Adrenal gland (tissue), 12 donors: ENCODE data around the gene CACNG7. TPM values are rescaled to one million over a fixed set of nuclear protein-coding genes. Genes with fewer than 3 reads are reported as not detected.

Experiments
- DNase-seq, 7 donors: peaks; one replicate each; pipeline ENCODE4 v3.0.0-alpha.2; 2019 to 2020
- H3K27ac ChIP-seq, 5 donors: fragments of 200-600 bp; sonication (generic) in 4 of 5; 1 replicate in 3 of 5; 2 replicates in 2 of 5; pipeline versions ENCODE4 v1.5.1 to v1.8.0; 2016 to 2020; ENCODE audit warnings: mild to moderate bottlenecking in 1 of 5
- H3K27me3 ChIP-seq: fragments of 200-600 bp; 2 replicates; pipeline ENCODE4 v1.8.0; 2021
- H3K36me3 ChIP-seq, 2 donors: fragments of 200-600 bp; replicated peaks in 1 of 2; 1 replicate in 1 of 2; 2 replicates in 1 of 2; pipeline versions ENCODE4 v1.5.1 to v1.8.0; 2018 to 2022
- H3K4me1 ChIP-seq, 2 donors: fragments of 200-600 bp; replicated peaks in 1 of 2; 1 replicate in 1 of 2; 2 replicates in 1 of 2; pipeline versions ENCODE4 v1.5.1 to v1.8.0; 2018 to 2021
- H3K4me3 ChIP-seq, 4 donors: fragments of 200-600 bp; sonication (generic) in 3 of 4; one replicate each; pipeline ENCODE4 v1.5.1; 2016 to 2018
- H3K9me3 ChIP-seq, 3 donors: fragments of 200-600 bp; sonication (generic) in 1 of 3; replicated peaks in 1 of 3; 1 replicate in 2 of 3; 2 replicates in 1 of 3; pipeline versions ENCODE4 v1.5.1 to v1.8.0; 2016 to 2021
- CTCF ChIP-seq, 6 experiments: fragments of 450-650 bp in 4 of 6; fragments of 200-600 bp in 2 of 6; sonication (generic) in 1 of 6; IDR thresholded peaks; 1 replicate in 5 of 6; 2 replicates in 1 of 6; pipeline versions ENCODE4 v1.5.1 to v1.8.0; 2016 to 2021; ENCODE audit warnings: antibody characterized with exemption in 6 of 6, mild to moderate bottlenecking in 2 of 6, moderate library complexity in 1 of 6
- POLR2A ChIP-seq, 2 donors: fragments of 450-650 bp; IDR thresholded peaks; one replicate each; pipeline ENCODE4 v1.6.1; 2017; ENCODE audit warnings: antibody characterized with exemption in 2 of 2, mild to moderate bottlenecking in 2 of 2, moderate library complexity in 1 of 2
- WGBS, 4 donors: extraction: QIAGEN DNeasy Blood & Tissue Kit in 2 of 4; methylation state at CpG; one replicate each; pipeline versions ENCODE4 v1.1.5 to v1.1.7; 2013 to 2017; 5-methylcytosine and 5-hydroxymethylcytosine counted together
- intact Hi-C, 2 donors: fragments of 100-400 bp; cut with DNase I; formaldehyde crosslinking; loops; one replicate each; pipeline versions ENCODE4 v1.14.1 to v1.15.0; 2022 to 2023
- polyA plus RNA-seq, 3 donors: library from polyadenylated mRNA; stranded (reverse); fragments of 200-250 nt in 2 of 3; fragments of 350-450 nt in 1 of 3; fragmentation: Illumina TruSeq in 1 of 3; extraction: RNeasy Lipid Tissue Mini Kit (QIAGEN cat#74804) in 1 of 3; gene quantifications; one replicate each; pipeline ENCODE4 v1.2.3, GENCODE V29; 2013 to 2014
- total RNA-seq, 9 donors: library from RNA; depleted of rRNA in 4 of 9; stranded (reverse); fragments of >200 nt in 4 of 9; fragments of 120-200 nt in 1 of 9; fragmentation: NEBNext Ultra II Directional in 1 of 9; extraction: Animal tissue kit (Norgen Biotek cat#: 25700) in 1 of 9; gene quantifications; one replicate each; pipeline versions ENCODE4 v1.1.0 to v1.2.4, GENCODE V29; 2013 to 2023
- donor health status: healthy with polysubstance abuse.
- donor health status: Bipolar disorder and iron deficiency.
- donor health status: DM: yes; HTN: yes; CAD: no.
- donor health status: DM: no; HTN: no; CAD: no.
- donor health status: DM: no; HTN: no; CAD: no.
- donor health status: DM: yes; HTN: yes; CAD: no.

Gene CACNG7
- total and polyA plus RNA-seq, 12 donors: 0.09 to 1.4 (median 0.13) TPM; not detected in 7

GRCh38 chr19:53883231-53883661 is 25.8 kb upstream of the CACNG7 start:
- H3K27ac ChIP-seq: no peak overlapping the region
- 0 to 7% (median 1%) methylated on average over 3 to 19 of the region's 19 CpGs for WGBS, 4 donors
- DNase-seq: no peak
- no peaks in the 10 kb centered on the region for H3K36me3 ChIP-seq
- intact Hi-C loops: no loop called here
- peaks cover 30% of the 10 kb centered on the region for H3K27me3 ChIP-seq
- H3K4me3 ChIP-seq: no peak overlapping the region
- H3K4me1 ChIP-seq: peaks cover 0 to 17% of the 10 kb centered on the region in 2 donors
- no peak for TF ChIP-seq CTCF (IDR thresholded peaks at IDR 0.05)
- TF ChIP-seq POLR2A (IDR thresholded peaks at IDR 0.05): no peak
- H3K9me3 ChIP-seq: no peaks in the 10 kb centered on the region

GRCh38 chr19:53883741-53884140 is 25.3 kb upstream of the CACNG7 start:
- DNase-seq: no peak
- 12 to 21% (median 14%) methylated on average over 11 of the region's 11 CpGs for WGBS, 4 donors
- Histone ChIP-seq H3K4me1 (peaks cover 0 to 16% of the 10 kb centered on the region in 2 donors), H3K27me3 (peaks cover 30% of the 10 kb centered on the region), H3K36me3 (no peaks in the 10 kb centered on the region), H3K4me3 (no peak overlapping the region), H3K27ac (no peak overlapping the region), H3K9me3 (no peaks in the 10 kb centered on the region)
- TF ChIP-seq CTCF (IDR thresholded peaks at IDR 0.05): no peak
- no peak for TF ChIP-seq POLR2A (IDR thresholded peaks at IDR 0.05)
- intact Hi-C loops: no loop called here

GRCh38 chr19:53884256-53884655 is 24.8 kb upstream of the CACNG7 start:
- Histone ChIP-seq H3K36me3 (no peaks in the 10 kb centered on the region), H3K9me3 (no peaks in the 10 kb centered on the region), H3K4me3 (no peak overlapping the region), H3K4me1 (peaks cover 0 to 11% of the 10 kb centered on the region in 2 donors), H3K27me3 (peaks cover 30% of the 10 kb centered on the region), H3K27ac (no peak overlapping the region)
- 19 to 23% (median 22%) methylated on average over 12 of the region's 12 CpGs for WGBS, 4 donors
- DNase-seq: no peak
- intact Hi-C loops: no loop called here
- TF ChIP-seq POLR2A (IDR thresholded peaks at IDR 0.05): no peak
- no peak for TF ChIP-seq CTCF (IDR thresholded peaks at IDR 0.05)

GRCh38 chr19:53885036-53885435 is 24.0 kb upstream of the CACNG7 start:
- Histone ChIP-seq H3K36me3 (no peaks in the 10 kb centered on the region), H3K9me3 (no peaks in the 10 kb centered on the region), H3K27me3 (peaks cover 23% of the 10 kb centered on the region), H3K4me1 (peaks cover 0 to 6% of the 10 kb centered on the region in 2 donors), H3K27ac (no peak overlapping the region), H3K4me3 (no peak overlapping the region)
- WGBS, 4 donors: 85 to 90% (median 88%) methylated on average over 10 of the region's 10 CpGs
- TF ChIP-seq CTCF (IDR thresholded peaks at IDR 0.05): no peak
- no peak for TF ChIP-seq POLR2A (IDR thresholded peaks at IDR 0.05)
- intact Hi-C loops: no loop called here
- no peak for DNase-seq
